Glutamatergic neuron (in vitro differentiated cells): ENCODE results near the gene CBR4. TPM values are rescaled to one million over a fixed set of nuclear protein-coding genes. Genes with fewer than 3 reads are reported as not detected.

ENCODE experiments used
- DNase-seq: peaks from one replicate; pipeline ENCODE4 v3.0.0; 2022
- H3K27ac Mint-ChIP-seq: one replicate; pipeline ENCODE4 v1.8.0; 2020; ENCODE audit warnings: mild to moderate bottlenecking, mixed read lengths, inconsistent platforms; ENCODE audit not compliant: unreplicated experiment
- H3K27me3 Mint-ChIP-seq: one replicate; pipeline ENCODE4 v1.8.0; 2020; ENCODE audit warnings: mild to moderate bottlenecking, moderate library complexity, mixed read lengths, inconsistent platforms; ENCODE audit not compliant: unreplicated experiment
- H3K36me3 Mint-ChIP-seq: one replicate; pipeline ENCODE4 v1.8.0; 2020; ENCODE audit warnings: mild to moderate bottlenecking, mixed read lengths, inconsistent platforms; ENCODE audit not compliant: unreplicated experiment
- H3K4me1 Mint-ChIP-seq: one replicate; pipeline ENCODE4 v1.8.0; 2020; ENCODE audit warnings: mild to moderate bottlenecking, low read depth, mixed read lengths, inconsistent platforms; ENCODE audit not compliant: unreplicated experiment
- H3K4me3 Mint-ChIP-seq: one replicate; pipeline ENCODE4 v1.8.0; 2020; ENCODE audit warnings: mild to moderate bottlenecking, mixed read lengths, inconsistent platforms; ENCODE audit not compliant: unreplicated experiment
- H3K9me3 Mint-ChIP-seq: one replicate; pipeline ENCODE4 v1.8.0; 2020; ENCODE audit warnings: mild to moderate bottlenecking, moderate library complexity, mixed read lengths, inconsistent platforms; ENCODE audit not compliant: unreplicated experiment
- total RNA-seq: library from RNA; stranded (reverse); fragmentation: NEBNext Ultra II Directional; extraction: Animal tissue kit (Norgen Biotek cat#: 25700); gene quantifications from one replicate; pipeline ENCODE4 v1.2.1, GENCODE V29; 2021; ENCODE audit not compliant: unreplicated experiment
- TF ChIP-seq, protein P1 (sequence below): fragments of 200-600 bp; sonication (generic); IDR thresholded peaks from one replicate; pipeline ENCODE4 v1.5.0; 2021; ENCODE audit not compliant: partially characterized antibody, unreplicated experiment

CBR4 gene
- total RNA-seq, 1 donor from 2014 or later, result 59.1 TPM

DNA sequence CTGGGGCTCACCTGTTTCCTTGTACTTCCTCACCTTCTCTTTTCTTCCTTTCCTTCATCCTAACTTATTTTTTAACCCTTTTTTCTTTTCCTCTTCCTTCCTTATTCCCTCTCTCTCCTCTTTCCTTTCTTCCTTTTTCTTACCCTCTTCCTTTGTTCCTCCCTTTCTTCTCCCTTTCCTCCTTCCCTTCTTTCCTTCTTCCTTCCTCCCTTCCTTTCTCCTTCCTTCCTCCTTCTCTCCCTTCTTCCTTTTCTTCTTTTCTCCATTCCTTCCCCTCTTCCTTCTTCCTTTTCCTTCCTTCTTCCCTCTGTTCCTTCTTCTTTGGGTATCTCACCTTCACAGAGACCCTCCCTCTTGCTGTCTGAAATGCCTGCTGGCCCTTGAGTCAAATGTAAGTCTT, 22.1 kb upstream of the CBR4 start:
- TF ChIP-seq, protein P1, sequence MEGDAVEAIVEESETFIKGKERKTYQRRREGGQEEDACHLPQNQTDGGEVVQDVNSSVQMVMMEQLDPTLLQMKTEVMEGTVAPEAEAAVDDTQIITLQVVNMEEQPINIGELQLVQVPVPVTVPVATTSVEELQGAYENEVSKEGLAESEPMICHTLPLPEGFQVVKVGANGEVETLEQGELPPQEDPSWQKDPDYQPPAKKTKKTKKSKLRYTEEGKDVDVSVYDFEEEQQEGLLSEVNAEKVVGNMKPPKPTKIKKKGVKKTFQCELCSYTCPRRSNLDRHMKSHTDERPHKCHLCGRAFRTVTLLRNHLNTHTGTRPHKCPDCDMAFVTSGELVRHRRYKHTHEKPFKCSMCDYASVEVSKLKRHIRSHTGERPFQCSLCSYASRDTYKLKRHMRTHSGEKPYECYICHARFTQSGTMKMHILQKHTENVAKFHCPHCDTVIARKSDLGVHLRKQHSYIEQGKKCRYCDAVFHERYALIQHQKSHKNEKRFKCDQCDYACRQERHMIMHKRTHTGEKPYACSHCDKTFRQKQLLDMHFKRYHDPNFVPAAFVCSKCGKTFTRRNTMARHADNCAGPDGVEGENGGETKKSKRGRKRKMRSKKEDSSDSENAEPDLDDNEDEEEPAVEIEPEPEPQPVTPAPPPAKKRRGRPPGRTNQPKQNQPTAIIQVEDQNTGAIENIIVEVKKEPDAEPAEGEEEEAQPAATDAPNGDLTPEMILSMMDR, result no peak
- no peak for DNase-seq
- peaks cover 2% of the 10 kb centered on the region for H3K27me3 Mint-ChIP-seq
- no peak overlapping the region for H3K4me3 Mint-ChIP-seq
- peaks cover 6% of the 10 kb centered on the region for H3K36me3 Mint-ChIP-seq
- H3K27ac Mint-ChIP-seq, result no peak overlapping the region
- H3K9me3 Mint-ChIP-seq, result no peaks in the 10 kb centered on the region
- peaks cover 4% of the 10 kb centered on the region for H3K4me1 Mint-ChIP-seq

GRCh38 chr4:169031392-169031791, 21.3 kb upstream of the CBR4 start:
- Mint-ChIP-seq H3K4me1 (peaks cover 4% of the 10 kb centered on the region), H3K27ac (no peak overlapping the region), H3K27me3 (peaks cover 4% of the 10 kb centered on the region), H3K4me3 (no peak overlapping the region), H3K9me3 (no peaks in the 10 kb centered on the region), H3K36me3 (peaks cover 6% of the 10 kb centered on the region)
- no peak for DNase-seq
- TF ChIP-seq, protein P1, result no peak

DNA sequence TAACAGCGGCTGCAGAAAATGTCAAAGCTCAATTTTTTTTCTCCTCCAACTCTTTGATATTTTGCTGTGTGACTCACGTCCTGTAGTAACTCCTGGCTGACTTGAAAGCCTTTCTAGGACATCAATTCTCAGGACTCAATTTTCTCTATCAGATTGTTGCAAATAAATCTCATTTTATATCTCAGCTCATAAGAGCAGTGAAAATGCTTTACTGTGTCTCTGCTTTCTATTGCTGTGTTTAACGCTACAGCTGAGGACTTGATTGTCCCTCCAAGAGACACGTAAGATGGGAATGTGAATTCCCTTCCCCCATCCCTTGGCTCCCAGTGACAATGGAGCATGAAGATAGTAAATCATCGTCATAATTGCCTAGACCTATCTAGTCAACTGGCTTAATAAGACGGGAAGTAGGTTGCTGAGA, 20.5 kb upstream of the CBR4 start:
- H3K9me3 Mint-ChIP-seq, result peaks cover 3% of the 10 kb centered on the region
- no peak overlapping the region for H3K4me3 Mint-ChIP-seq
- H3K36me3 Mint-ChIP-seq, result peaks cover 6% of the 10 kb centered on the region
- TF ChIP-seq, protein P1, result no peak
- H3K4me1 Mint-ChIP-seq, result peaks cover 4% of the 10 kb centered on the region
- H3K27ac Mint-ChIP-seq, result no peak overlapping the region
- no peak for DNase-seq
- peaks cover 6% of the 10 kb centered on the region for H3K27me3 Mint-ChIP-seq

GRCh38 chr4:169029947-169030346, 19.9 kb upstream of the CBR4 start:
- Mint-ChIP-seq H3K9me3 (peaks cover 3% of the 10 kb centered on the region), H3K36me3 (peaks cover 3% of the 10 kb centered on the region), H3K4me1 (peaks cover 4% of the 10 kb centered on the region), H3K4me3 (no peak overlapping the region), H3K27me3 (peaks cover 6% of the 10 kb centered on the region), H3K27ac (no peak overlapping the region)
- TF ChIP-seq, protein P1, result no peak
- no peak for DNase-seq

DNA sequence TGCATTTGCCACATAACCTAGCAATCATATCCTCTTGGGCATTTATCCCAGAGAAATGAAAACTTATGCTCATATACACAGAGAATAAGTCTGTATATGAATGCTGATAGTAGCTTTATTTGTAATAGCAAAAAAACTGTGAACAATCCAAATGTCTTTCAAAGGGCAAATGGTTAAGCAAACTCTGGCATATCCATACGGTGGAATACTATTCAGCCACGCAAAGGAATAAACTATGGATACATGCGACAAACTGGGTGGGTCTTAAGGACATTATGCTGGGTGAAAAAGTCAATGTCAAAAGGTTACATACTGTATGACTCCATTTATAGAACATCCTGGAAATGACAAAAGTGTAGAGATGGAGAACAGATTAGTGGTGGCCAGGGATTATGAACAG, 17.6 kb upstream of the CBR4 start:
- peaks cover 3% of the 10 kb centered on the region for H3K9me3 Mint-ChIP-seq
- TF ChIP-seq, protein P1, result no peak
- no peak overlapping the region for H3K4me3 Mint-ChIP-seq
- H3K27me3 Mint-ChIP-seq, result peaks cover 6% of the 10 kb centered on the region
- H3K27ac Mint-ChIP-seq, result no peak overlapping the region
- DNase-seq, result no peak
- peaks cover 4% of the 10 kb centered on the region for H3K4me1 Mint-ChIP-seq
- no peaks in the 10 kb centered on the region for H3K36me3 Mint-ChIP-seq
